ENCODE data around the gene CSF3. TPM values are rescaled to one million over a fixed set of nuclear protein-coding genes. Genes with fewer than 3 reads are reported as not detected.

CSF3 gene
- total and polyA plus RNA-seq, 2 of the 4 experiments (the other 2 are of a cell fraction), result not detected

GRCh38 chr17:39974433-39974832, 40.8 kb upstream of the CSF3 start:
- Histone ChIP-seq H3K36me3 (ENCODE audit: control insufficient read depth, insufficient read depth, low read length) (no peaks in the 10 kb centered on the region), H3K79me1 (ENCODE audit: low read depth in 1 of 2, low read length in 2 of 2) (no peaks in the 10 kb centered on the region), H3K27me3 (ENCODE audit: control insufficient read depth, insufficient read depth, low read length) (peaks cover 21% of the 10 kb centered on the region), H2AK9ac (replicated peaks; ENCODE audit: low read depth, low read length, poor library complexity) (peak overlapping the region; percentile 29), H3K14ac (replicated peaks; ENCODE audit: low read depth, low read length) (no peak overlapping the region), H4K20me1 (ENCODE audit: insufficient read depth, low read length) (no peaks in the 10 kb centered on the region), H4K5ac (ENCODE audit: low read depth, low read length) (no peak overlapping the region), H3K4ac (ENCODE audit: low read depth, low read length) (no peak overlapping the region), H3K9me1 (ENCODE audit: insufficient read depth, low read length) (peaks cover 4% of the 10 kb centered on the region; the same call in 1 of the 2 replicates), H3K23ac (ENCODE audit: low read depth, low read length) (no peak overlapping the region), H3K18ac (ENCODE audit: low read depth, low read length) (no peak overlapping the region), H2BK120ac (ENCODE audit: low read depth, low read length) (no peak overlapping the region), H2AK5ac (ENCODE audit: low read depth, low read length) (no peak overlapping the region), H3K9me3 (ENCODE audit: control insufficient read depth, insufficient read depth, low read length) (no peaks in the 10 kb centered on the region), H4K8ac (ENCODE audit: low read depth in 2 of 2, low read length in 2 of 2) (no peak overlapping the region), H3K4me2 (ENCODE audit: low read depth, low read length) (no peak overlapping the region), H3K27ac (ENCODE audit: insufficient read depth, low read length) (no peak overlapping the region), H2BK20ac (ENCODE audit: low read depth, low read length) (no peak overlapping the region), H3K4me3 (ENCODE audit: insufficient read depth, low read depth, low read length) (no peak overlapping the region), H4K91ac (ENCODE audit: insufficient read depth, low read depth, low read length) (no peak overlapping the region), H2BK5ac (ENCODE audit: low read depth, low read length, poor library complexity, severe bottlenecking) (no peak overlapping the region), H2AFZ (replicated peaks; ENCODE audit: low read length, poor library complexity) (no peak overlapping the region), H3K56ac (ENCODE audit: extremely low read depth, insufficient read depth, low read length) (no peak overlapping the region), H2BK15ac (ENCODE audit: low read depth, low read length) (no peak overlapping the region), H3K4me1 (ENCODE audit: control insufficient read depth, insufficient read depth, low read length) (peaks cover 3% of the 10 kb centered on the region; the same call in 1 of the 2 replicates), H3K9ac (ENCODE audit: low read depth, low read length) (no peak overlapping the region)
- in situ Hi-C loops (cut with MboI; ENCODE audit: low sequenced_read_pairs) (loop anchor here (10.0 kb wide), 1 partner anchor 200 kb away; no protein-coding TSS in a partner anchor), dilution Hi-C loops (cut with HindIII; ENCODE audit: low sequenced_read_pairs, unreplicated experiment) (no loop called here), intact Hi-C loops (cut with micrococcal nuclease) (no loop called here)
- TF ChIP-seq NFE2L2 (IDR thresholded peaks at IDR 0.05; ENCODE audit: low read depth, low read length), result no peak
- no peak for TF ChIP-seq CTCF (conservative IDR thresholded peaks at IDR 0.05; ENCODE audit: low read depth, low read length)
- WGBS, 2 experiments (ENCODE audit: extremely low coverage in 2 of 2, insufficient read length in 1 of 2), result no CpG with 5 or more reads among the region's 5 CpGs
- CTCF ChIA-PET, result no interaction called here
- DNase-seq, result no peak
- BruUV-seq (replicated peaks), result no TSS peak
- POLR2A ChIA-PET (ENCODE audit: unreplicated experiment), result no interaction called here
- no peak for ATAC-seq (ENCODE audit: low read depth)
